Common myeloid progenitor, CD34-positive (primary cell): ENCODE results near the gene KCNMA1.

Experiments used
- CTCF ChIA-PET: fragments of 350-600 bp; sonication (Branson Sonifier 250); formaldehyde crosslinking; loops from one replicate; lab custom pipeline; 2021; ENCODE audit warnings: antibody characterized with exemption; lab: Charles Lee
- POLR2A ChIA-PET: fragments of 350-600 bp; sonication (Branson Sonifier 250); formaldehyde crosslinking; loops from one replicate; lab custom pipeline; 2021; ENCODE audit warnings: antibody characterized with exemption; lab: Charles Lee
- DNase-seq, 3 donors: peaks; one replicate each; pipeline versions ENCODE4 v3.0.0 to v3.0.0-alpha.2; 2013
- H3K27ac ChIP-seq, 2 experiments: 1 replicate in 1 of 2; 2 replicates in 1 of 2; pipeline ENCODE4 v1.7.0; 2013; ENCODE audit warnings: inconsistent platforms in 2 of 2, low read length in 2 of 2, mild to moderate bottlenecking in 2 of 2, low read depth in 1 of 2, moderate library complexity in 1 of 2; ENCODE audit not compliant: severe bottlenecking in 2 of 2, insufficient read depth in 1 of 2, poor library complexity in 1 of 2
- H3K27me3 ChIP-seq, 5 experiments: replicated peaks in 2 of 5; 1 replicate in 3 of 5; 2 replicates in 2 of 5; pipeline versions ENCODE4 v1.6.1 to v1.7.0; 2013; ENCODE audit warnings: low read length in 4 of 5, mild to moderate bottlenecking in 2 of 5, moderate library complexity in 2 of 5, inconsistent platforms in 1 of 5; ENCODE audit not compliant: insufficient read depth in 5 of 5, control insufficient read depth in 4 of 5
- H3K36me3 ChIP-seq, 4 experiments: 1 replicate in 2 of 4; 2 replicates in 2 of 4; pipeline versions ENCODE4 v1.6.1 to v1.7.0; 2013; ENCODE audit warnings: low read length in 3 of 4, control low read depth in 1 of 4, mild to moderate bottlenecking in 1 of 4; ENCODE audit not compliant: control insufficient read depth in 4 of 4, insufficient read depth in 4 of 4
- H3K4me1 ChIP-seq, 4 experiments: 1 replicate in 3 of 4; 2 replicates in 1 of 4; pipeline versions ENCODE4 v1.6.1 to v1.7.1; 2013; ENCODE audit warnings: low read length in 3 of 4, mild to moderate bottlenecking in 3 of 4, control low read depth in 1 of 4, inconsistent platforms in 1 of 4, moderate library complexity in 1 of 4; ENCODE audit not compliant: control insufficient read depth in 4 of 4, insufficient read depth in 4 of 4; ENCODE audit errors: control extremely low read depth in 1 of 4
- H3K4me3 ChIP-seq, 7 experiments: 1 replicate in 4 of 7; 2 replicates in 3 of 7; pipeline versions ENCODE4 v1.5.1 to v1.7.0; 2013; ENCODE audit warnings: mild to moderate bottlenecking in 7 of 7, low read length in 6 of 7, moderate library complexity in 6 of 7, inconsistent platforms in 2 of 7, low read depth in 2 of 7, control low read depth in 1 of 7; ENCODE audit not compliant: insufficient read depth in 4 of 7, control insufficient read depth in 1 of 7; ENCODE audit errors: extremely low read depth in 1 of 7
- H3K9me3 ChIP-seq, 5 experiments: 1 replicate in 4 of 5; 2 replicates in 1 of 5; pipeline versions ENCODE4 v1.6.1 to v1.7.1; 2013; ENCODE audit warnings: low read length in 4 of 5, mild to moderate bottlenecking in 2 of 5, inconsistent platforms in 1 of 5, low read depth in 1 of 5, moderate library complexity in 1 of 5; ENCODE audit not compliant: control insufficient read depth in 4 of 5, insufficient read depth in 2 of 5; ENCODE audit errors: control extremely low read depth in 1 of 5
- WGBS: methylation state at CpG from one replicate; pipeline ENCODE4 v1.1.5; 2013; ENCODE audit not compliant: insufficient coverage; 5-methylcytosine and 5-hydroxymethylcytosine counted together

The KCNMA1 gene

GRCh38 chr10:77518241-77518909 is 119.2 kb downstream of the KCNMA1 start:
- Histone ChIP-seq H3K27ac (no peak overlapping the region), H3K4me3 (no peak overlapping the region), H3K4me1 (no peaks in the 10 kb centered on the region), H3K36me3 (no peaks in the 10 kb centered on the region), H3K27me3 (peaks cover 0 to 4% (median 2%) of the 10 kb centered on the region in 5 experiments), H3K9me3 (no peaks in the 10 kb centered on the region)
- DNase-seq = no peak
- POLR2A ChIA-PET = no interaction called here
- 92% methylated on average over 6 of the region's 7 CpGs for WGBS
- CTCF ChIA-PET = no interaction called here

- WGBS = 93% methylated on average over 7 of the region's 8 CpGs
- CTCF ChIA-PET = no interaction called here
Measured at GRCh38 chr10:77516575-77516974, 121.0 kb downstream of the KCNMA1 start.

GRCh38 chr10:77514870-77515269 is 122.7 kb downstream of the KCNMA1 start:
- H3K27me3 ChIP-seq = peaks cover 0 to 4% (median 2%) of the 10 kb centered on the region in 5 experiments
- H3K4me3 ChIP-seq = no peak overlapping the region
- no peak overlapping the region for H3K27ac ChIP-seq
- POLR2A ChIA-PET = no interaction called here
- CTCF ChIA-PET = interaction anchor here (1.2 kb wide), 1 partner anchor 9 kb away, joined by 3 read pairs; no protein-coding TSS in a partner anchor
- no peaks in the 10 kb centered on the region for H3K36me3 ChIP-seq
- H3K4me1 ChIP-seq = no peaks in the 10 kb centered on the region
- no peaks in the 10 kb centered on the region for H3K9me3 ChIP-seq
- no peak for DNase-seq
- WGBS = 100% methylated on average over 2 of the region's 4 CpGs

More at GRCh38 chr10:77516575-77516974, 121.0 kb downstream of the KCNMA1 start:
- peaks cover 0 to 4% (median 2%) of the 10 kb centered on the region in 5 experiments for H3K27me3 ChIP-seq
- no peak overlapping the region for H3K27ac ChIP-seq
- no peaks in the 10 kb centered on the region for H3K36me3 ChIP-seq
- DNase-seq = no peak
- no peak overlapping the region for H3K4me3 ChIP-seq
- no peaks in the 10 kb centered on the region for H3K9me3 ChIP-seq
- H3K4me1 ChIP-seq = no peaks in the 10 kb centered on the region
- POLR2A ChIA-PET = no interaction called here

GRCh38 chr10:77513781-77514331 is 123.8 kb downstream of the KCNMA1 start:
- WGBS = 97% methylated on average over 15 of the region's 15 CpGs
- ChIA-PET CTCF (interaction anchor here (1.0 kb wide), 1 partner anchor 13 kb away, joined by 3 read pairs; no protein-coding TSS in a partner anchor), POLR2A (interaction anchor here (0.6 kb wide), 1 partner anchor 31 kb away, joined by 3 read pairs; no protein-coding TSS in a partner anchor)
- no peak for DNase-seq
- H3K4me1 ChIP-seq = no peaks in the 10 kb centered on the region
- no peak overlapping the region for H3K27ac ChIP-seq
- H3K9me3 ChIP-seq = no peaks in the 10 kb centered on the region
- H3K4me3 ChIP-seq = no peak overlapping the region
- H3K36me3 ChIP-seq = no peaks in the 10 kb centered on the region
- H3K27me3 ChIP-seq = peaks cover 0 to 4% (median 0%) of the 10 kb centered on the region in 5 experiments

GRCh38 chr10:77513220-77513619 is 124.4 kb downstream of the KCNMA1 start:
- H3K36me3 ChIP-seq = no peaks in the 10 kb centered on the region
- H3K4me1 ChIP-seq = no peaks in the 10 kb centered on the region
- 93% methylated on average over 3 of the region's 7 CpGs for whole genome bisulfite sequencing
- no peak overlapping the region for H3K27ac ChIP-seq
- no peak for DNase-seq
- H3K9me3 ChIP-seq = no peaks in the 10 kb centered on the region
- H3K27me3 ChIP-seq = peaks cover 0 to 4% (median 0%) of the 10 kb centered on the region in 5 experiments
- no peak overlapping the region for H3K4me3 ChIP-seq
- ChIA-PET POLR2A (no interaction called here), CTCF (interaction anchor here (1.0 kb wide), 1 partner anchor 12 kb away, joined by 3 read pairs; no protein-coding TSS in a partner anchor)

- H3K27ac ChIP-seq = no peak overlapping the region
Measured at GRCh38 chr10:77512219-77512578, 125.4 kb downstream of the KCNMA1 start.

GRCh38 chr10:77511498-77512218 is 126.0 kb downstream of the KCNMA1 start:
- Histone ChIP-seq H3K27me3 (peaks cover 0 to 6% (median 2%) of the 10 kb centered on the region in 5 experiments), H3K36me3 (no peaks in the 10 kb centered on the region), H3K4me3 (no peak overlapping the region), H3K4me1 (no peaks in the 10 kb centered on the region), H3K27ac (no peak overlapping the region), H3K9me3 (no peaks in the 10 kb centered on the region)
- CTCF ChIA-PET = no interaction called here
- WGBS = 90% methylated on average over 4 of the region's 6 CpGs
- DNase-seq = no peak
- POLR2A ChIA-PET = no interaction called here

More at GRCh38 chr10:77512219-77512578, 125.4 kb downstream of the KCNMA1 start:
- CTCF ChIA-PET = no interaction called here
- DNase-seq = no peak
- Histone ChIP-seq H3K27me3 (peaks cover 0 to 2% (median under 1%) of the 10 kb centered on the region in 5 experiments), H3K4me1 (no peaks in the 10 kb centered on the region), H3K9me3 (no peaks in the 10 kb centered on the region), H3K36me3 (no peaks in the 10 kb centered on the region), H3K4me3 (no peak overlapping the region)
- WGBS = no CpG with 5 or more reads among the region's 1 CpG
- POLR2A ChIA-PET = no interaction called here
